NB4 (cell line): Measurements from ENCODE around the gene TMEM235.

Experiments used
- POLR2A ChIP-seq: IDR thresholded peaks from 2 replicates; pipeline ENCODE4 v1.6.1; 2011; ENCODE audit warnings: mild to moderate bottlenecking; ENCODE audit not compliant: insufficient read length; ENCODE audit errors: extremely low read depth
- TF ChIP-seq, protein P1 (sequence below): IDR thresholded peaks from one replicate; pipeline ENCODE4 v1.5.1; 2012; ENCODE audit warnings: low read depth, low read length

DNA sequence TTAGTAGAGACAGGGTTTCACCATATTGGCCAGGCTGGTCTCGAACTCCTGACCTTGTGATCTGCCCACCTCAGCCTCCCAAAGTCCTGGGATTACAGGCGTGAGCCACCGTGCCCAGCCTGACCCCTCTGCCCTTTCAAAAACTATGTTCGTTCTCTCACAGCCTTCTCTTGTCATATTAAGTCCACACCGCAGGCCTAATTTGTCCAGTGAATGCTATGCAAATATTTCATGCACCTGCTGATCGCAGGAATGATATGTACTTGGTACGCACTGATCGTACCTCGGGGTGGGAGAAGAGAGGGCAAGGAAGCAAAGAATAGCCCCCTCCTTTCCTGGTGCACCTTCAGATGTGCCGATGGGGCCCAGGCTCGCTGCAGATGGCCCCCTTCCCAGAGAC is 20.4 kb upstream of the TMEM235 start:
- TF ChIP-seq, protein P1, sequence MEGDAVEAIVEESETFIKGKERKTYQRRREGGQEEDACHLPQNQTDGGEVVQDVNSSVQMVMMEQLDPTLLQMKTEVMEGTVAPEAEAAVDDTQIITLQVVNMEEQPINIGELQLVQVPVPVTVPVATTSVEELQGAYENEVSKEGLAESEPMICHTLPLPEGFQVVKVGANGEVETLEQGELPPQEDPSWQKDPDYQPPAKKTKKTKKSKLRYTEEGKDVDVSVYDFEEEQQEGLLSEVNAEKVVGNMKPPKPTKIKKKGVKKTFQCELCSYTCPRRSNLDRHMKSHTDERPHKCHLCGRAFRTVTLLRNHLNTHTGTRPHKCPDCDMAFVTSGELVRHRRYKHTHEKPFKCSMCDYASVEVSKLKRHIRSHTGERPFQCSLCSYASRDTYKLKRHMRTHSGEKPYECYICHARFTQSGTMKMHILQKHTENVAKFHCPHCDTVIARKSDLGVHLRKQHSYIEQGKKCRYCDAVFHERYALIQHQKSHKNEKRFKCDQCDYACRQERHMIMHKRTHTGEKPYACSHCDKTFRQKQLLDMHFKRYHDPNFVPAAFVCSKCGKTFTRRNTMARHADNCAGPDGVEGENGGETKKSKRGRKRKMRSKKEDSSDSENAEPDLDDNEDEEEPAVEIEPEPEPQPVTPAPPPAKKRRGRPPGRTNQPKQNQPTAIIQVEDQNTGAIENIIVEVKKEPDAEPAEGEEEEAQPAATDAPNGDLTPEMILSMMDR: no peak
- TF ChIP-seq POLR2A: no peak
